K562 (cell line): ENCODE data around the gene ADAMTS10. TPM values are rescaled to one million over a fixed set of nuclear protein-coding genes. Genes with fewer than 3 reads are reported as not detected.

Experiments
- CHD4 ChIP-seq: fragments of 200-600 bp; sonication (generic); IDR thresholded peaks from 3 replicates; pipeline ENCODE4 v1.6.1; 2012; ENCODE audit warnings: low read depth, mild to moderate bottlenecking, mixed read lengths, low read length, inconsistent platforms; ENCODE audit not compliant: insufficient read depth, insufficient replicate concordance, poor library complexity, severe bottlenecking
- NR2F6 ChIP-seq: fragments of 450-650 bp; formaldehyde crosslinking; IDR thresholded peaks from 2 replicates; pipeline ENCODE4 v1.4.0; 2020; ENCODE audit warnings: mild to moderate bottlenecking
- POLR3G ChIP-seq: IDR thresholded peaks from 2 replicates; pipeline ENCODE4 v1.6.1; 2011; ENCODE audit not compliant: insufficient read length, insufficient replicate concordance; ENCODE audit errors: extremely low read depth
- SMARCA5 ChIP-seq: fragments of 450-650 bp; IDR thresholded peaks from 2 replicates; pipeline ENCODE4 v1.6.1; 2016
- ZBTB7A ChIP-seq: IDR thresholded peaks from 2 replicates; pipeline ENCODE4 v1.6.1; 2011; ENCODE audit warnings: low read depth, mild to moderate bottlenecking, low read length, moderate library complexity, borderline replicate concordance; ENCODE audit not compliant: control insufficient read depth
- ZSCAN32 ChIP-seq: fragments of 450-650 bp; formaldehyde crosslinking; IDR thresholded peaks from 2 replicates; pipeline ENCODE4 v1.4.0; 2020; ENCODE audit warnings: mild to moderate bottlenecking, moderate library complexity
- polyA plus RNA-seq, 8 experiments: library from polyadenylated mRNA; depleted of rRNA in 4 of 8; stranded (reverse) in 5 of 8; unstranded in 3 of 8; fragments of >200 nt; fragmentation: Nextera tagmentation in 2 of 8; fragmentation: Illumina TruSeq in 1 of 8; extraction: Ambion mirVana in 2 of 8; extraction: Trizol in 1 of 8; gene quantifications; 2 replicates each; pipeline versions ENCODE4 v1.2.1 to v1.2.3, GENCODE V29; 2011 to 2014; ENCODE audit warnings: inconsistent platforms in 1 of 8, missing spikeins in 1 of 8
- total RNA-seq, 7 experiments: library from RNA; depleted of rRNA in 6 of 7; stranded (reverse); fragments of >200 nt in 6 of 7; fragmentation: Illumina TruSeq in 2 of 7; extraction: Trizol in 2 of 7; gene quantifications; 2 replicates each; pipeline versions ENCODE4 v1.2.1 to v1.2.3, GENCODE V29; 2011 to 2021; ENCODE audit warnings: low replicate concordance in 1 of 7
- TF ChIP-seq, protein P1 (sequence below): sonication (generic); formaldehyde crosslinking; IDR thresholded peaks from 2 replicates; pipeline ENCODE4 v1.8.0; 2022; ENCODE audit warnings: mild to moderate bottlenecking, missing genetic modification reagents
- TF ChIP-seq, protein P2 (sequence below), 2 experiments: fragments of 450-650 bp; formaldehyde crosslinking in 1 of 2; IDR thresholded peaks; 2 replicates each; pipeline versions ENCODE4 v1.4.0 to v1.6.1; 2014 to 2020; ENCODE audit warnings: mild to moderate bottlenecking in 2 of 2, borderline replicate concordance in 1 of 2, low read depth in 1 of 2
- TF ChIP-seq, protein P3 (sequence below): IDR thresholded peaks from 2 replicates; pipeline ENCODE4 v1.6.1; 2011; ENCODE audit warnings: borderline replicate concordance, low read depth, mild to moderate bottlenecking, moderate library complexity, low read length; ENCODE audit not compliant: insufficient read depth, poor library complexity, severe bottlenecking

Gene ADAMTS10
- total and polyA plus RNA-seq, 9 of the 15 experiments (the other 6 are each of a cell fraction or from before 2014, with no cell fraction given), result 0.33 to 1.8 (median 0.57) TPM; not detected in 4

DNA sequence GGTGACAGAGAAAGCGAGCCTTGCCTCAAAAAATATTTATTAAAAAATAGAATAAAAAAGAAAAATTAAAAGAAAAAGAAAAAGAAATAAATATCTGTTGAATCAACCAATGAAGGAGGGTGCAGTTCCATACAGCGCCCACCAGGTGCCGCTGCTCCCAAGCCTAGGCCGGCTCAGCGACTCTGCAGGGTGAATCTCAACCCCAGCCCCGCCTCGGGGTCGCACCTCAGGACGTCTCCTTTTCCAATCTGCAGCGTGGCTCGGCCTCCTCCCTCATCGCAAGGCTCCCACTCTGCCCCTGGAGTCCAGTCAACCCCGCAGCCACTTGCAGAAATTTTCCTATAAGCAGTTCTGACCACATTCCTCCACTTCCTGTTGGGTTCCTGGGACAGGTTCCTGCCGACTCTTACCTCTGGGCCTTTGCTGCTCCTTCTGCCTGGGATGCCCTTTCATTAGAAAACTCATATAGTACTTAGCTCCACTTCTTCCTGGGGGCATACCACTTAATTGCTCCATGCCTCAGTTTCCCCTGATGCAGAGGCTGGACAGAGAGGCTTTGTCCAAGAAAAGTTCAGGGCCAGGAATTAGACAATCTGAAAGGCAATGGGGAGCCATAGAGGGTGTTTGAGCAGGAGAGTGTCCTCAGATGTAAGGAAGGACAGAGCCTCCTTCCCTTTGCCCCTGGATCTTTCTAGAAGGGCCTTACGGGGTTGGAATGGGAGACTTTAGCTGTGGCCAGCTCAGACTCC lies 44.2 kb upstream of the ADAMTS10 start (continued):
- TF ChIP-seq, protein P1, sequence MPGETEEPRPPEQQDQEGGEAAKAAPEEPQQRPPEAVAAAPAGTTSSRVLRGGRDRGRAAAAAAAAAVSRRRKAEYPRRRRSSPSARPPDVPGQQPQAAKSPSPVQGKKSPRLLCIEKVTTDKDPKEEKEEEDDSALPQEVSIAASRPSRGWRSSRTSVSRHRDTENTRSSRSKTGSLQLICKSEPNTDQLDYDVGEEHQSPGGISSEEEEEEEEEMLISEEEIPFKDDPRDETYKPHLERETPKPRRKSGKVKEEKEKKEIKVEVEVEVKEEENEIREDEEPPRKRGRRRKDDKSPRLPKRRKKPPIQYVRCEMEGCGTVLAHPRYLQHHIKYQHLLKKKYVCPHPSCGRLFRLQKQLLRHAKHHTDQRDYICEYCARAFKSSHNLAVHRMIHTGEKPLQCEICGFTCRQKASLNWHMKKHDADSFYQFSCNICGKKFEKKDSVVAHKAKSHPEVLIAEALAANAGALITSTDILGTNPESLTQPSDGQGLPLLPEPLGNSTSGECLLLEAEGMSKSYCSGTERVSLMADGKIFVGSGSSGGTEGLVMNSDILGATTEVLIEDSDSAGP (CRISPR knock-in tag), result no peak
- TF ChIP-seq SMARCA5 (peak; percentile 92; the same call in 1 of the 2 replicates), ZBTB7A (peak; percentile 64), CHD4 (peak; percentile 89), ZSCAN32 (CRISPR knock-in tag) (no peak), POLR3G (no peak), NR2F6 (CRISPR knock-in tag) (no peak)
- TF ChIP-seq, protein P2, sequence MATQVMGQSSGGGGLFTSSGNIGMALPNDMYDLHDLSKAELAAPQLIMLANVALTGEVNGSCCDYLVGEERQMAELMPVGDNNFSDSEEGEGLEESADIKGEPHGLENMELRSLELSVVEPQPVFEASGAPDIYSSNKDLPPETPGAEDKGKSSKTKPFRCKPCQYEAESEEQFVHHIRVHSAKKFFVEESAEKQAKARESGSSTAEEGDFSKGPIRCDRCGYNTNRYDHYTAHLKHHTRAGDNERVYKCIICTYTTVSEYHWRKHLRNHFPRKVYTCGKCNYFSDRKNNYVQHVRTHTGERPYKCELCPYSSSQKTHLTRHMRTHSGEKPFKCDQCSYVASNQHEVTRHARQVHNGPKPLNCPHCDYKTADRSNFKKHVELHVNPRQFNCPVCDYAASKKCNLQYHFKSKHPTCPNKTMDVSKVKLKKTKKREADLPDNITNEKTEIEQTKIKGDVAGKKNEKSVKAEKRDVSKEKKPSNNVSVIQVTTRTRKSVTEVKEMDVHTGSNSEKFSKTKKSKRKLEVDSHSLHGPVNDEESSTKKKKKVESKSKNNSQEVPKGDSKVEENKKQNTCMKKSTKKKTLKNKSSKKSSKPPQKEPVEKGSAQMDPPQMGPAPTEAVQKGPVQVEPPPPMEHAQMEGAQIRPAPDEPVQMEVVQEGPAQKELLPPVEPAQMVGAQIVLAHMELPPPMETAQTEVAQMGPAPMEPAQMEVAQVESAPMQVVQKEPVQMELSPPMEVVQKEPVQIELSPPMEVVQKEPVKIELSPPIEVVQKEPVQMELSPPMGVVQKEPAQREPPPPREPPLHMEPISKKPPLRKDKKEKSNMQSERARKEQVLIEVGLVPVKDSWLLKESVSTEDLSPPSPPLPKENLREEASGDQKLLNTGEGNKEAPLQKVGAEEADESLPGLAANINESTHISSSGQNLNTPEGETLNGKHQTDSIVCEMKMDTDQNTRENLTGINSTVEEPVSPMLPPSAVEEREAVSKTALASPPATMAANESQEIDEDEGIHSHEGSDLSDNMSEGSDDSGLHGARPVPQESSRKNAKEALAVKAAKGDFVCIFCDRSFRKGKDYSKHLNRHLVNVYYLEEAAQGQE (IDR thresholded peaks at IDR 0.05; ENCODE audit: borderline replicate concordance), result peak; percentile 85; the same call in 1 of the 2 replicates
- TF ChIP-seq, protein P2 (CRISPR knock-in tag; IDR thresholded peaks at IDR 0.05; ENCODE audit: low read depth), result no peak
- TF ChIP-seq, protein P3, sequence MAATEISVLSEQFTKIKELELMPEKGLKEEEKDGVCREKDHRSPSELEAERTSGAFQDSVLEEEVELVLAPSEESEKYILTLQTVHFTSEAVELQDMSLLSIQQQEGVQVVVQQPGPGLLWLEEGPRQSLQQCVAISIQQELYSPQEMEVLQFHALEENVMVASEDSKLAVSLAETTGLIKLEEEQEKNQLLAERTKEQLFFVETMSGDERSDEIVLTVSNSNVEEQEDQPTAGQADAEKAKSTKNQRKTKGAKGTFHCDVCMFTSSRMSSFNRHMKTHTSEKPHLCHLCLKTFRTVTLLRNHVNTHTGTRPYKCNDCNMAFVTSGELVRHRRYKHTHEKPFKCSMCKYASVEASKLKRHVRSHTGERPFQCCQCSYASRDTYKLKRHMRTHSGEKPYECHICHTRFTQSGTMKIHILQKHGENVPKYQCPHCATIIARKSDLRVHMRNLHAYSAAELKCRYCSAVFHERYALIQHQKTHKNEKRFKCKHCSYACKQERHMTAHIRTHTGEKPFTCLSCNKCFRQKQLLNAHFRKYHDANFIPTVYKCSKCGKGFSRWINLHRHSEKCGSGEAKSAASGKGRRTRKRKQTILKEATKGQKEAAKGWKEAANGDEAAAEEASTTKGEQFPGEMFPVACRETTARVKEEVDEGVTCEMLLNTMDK, result no peak
